ENCODE measurements around the gene RAD51B. TPM values are rescaled to one million over a fixed set of nuclear protein-coding genes. Genes with fewer than 3 reads are reported as not detected.

Gene RAD51B
- total and polyA plus RNA-seq, 2 of the 13 experiments (the other 11 are each of a cell fraction or from before 2014, with no cell fraction given): 7.0 to 9.5 TPM

DNA sequence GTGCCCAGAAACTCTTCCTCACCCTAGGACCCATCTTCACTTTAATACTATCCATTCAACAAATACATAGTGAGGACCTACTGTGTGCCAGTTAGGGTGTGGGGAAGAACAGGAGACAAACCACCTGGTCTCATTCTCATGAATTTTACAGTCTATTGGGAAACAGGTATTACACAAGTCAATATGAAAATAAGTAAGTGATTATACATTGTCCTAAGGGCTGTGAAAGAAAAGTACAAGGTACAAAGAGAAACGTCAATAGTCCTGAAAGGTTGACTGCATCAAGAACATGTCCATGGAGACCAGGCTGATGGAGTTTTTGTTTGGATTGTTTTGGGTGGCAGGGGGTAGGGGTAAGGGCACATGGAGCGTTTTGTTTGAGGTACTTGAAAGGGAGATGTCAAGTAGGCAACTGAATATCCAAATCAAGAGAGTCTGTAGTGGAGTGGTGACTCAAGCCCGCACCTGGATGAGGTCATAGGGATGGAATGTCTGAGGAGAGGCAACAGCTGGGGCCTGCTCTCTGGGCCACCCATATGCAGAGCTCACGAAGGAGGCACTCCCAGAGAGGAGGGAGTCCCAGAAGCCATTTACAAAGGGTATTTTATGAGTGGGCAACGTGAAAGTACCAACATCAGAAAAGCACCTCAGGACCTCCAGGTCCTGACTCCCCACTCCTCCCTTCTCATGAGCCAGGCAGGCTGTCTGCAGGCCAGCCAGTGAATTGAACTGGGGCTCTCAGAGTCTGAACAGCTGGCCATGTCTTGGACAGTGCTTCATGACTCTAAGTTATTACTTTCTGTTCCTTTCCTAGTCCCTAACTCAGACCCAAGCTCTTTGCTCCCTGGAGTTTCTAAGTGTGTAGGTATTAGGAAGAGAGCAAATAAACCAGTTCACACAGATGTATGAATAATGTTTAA lies 701.3 kb downstream of the RAD51B start (continued):
- TF ChIP-seq GTF3A (CRISPR knock-in tag; conservative IDR thresholded peaks at IDR 0.05) (no peak), SAFB2 (CRISPR knock-in tag; IDR thresholded peaks at IDR 0.05; ENCODE audit: borderline replicate concordance, low read depth) (no peak), NR2F6 (IDR thresholded peaks at IDR 0.05) (no peak), NR2F6 (CRISPR knock-in tag; IDR thresholded peaks at IDR 0.05) (no peak), SYNCRIP (IDR thresholded peaks at IDR 0.05; ENCODE audit: insufficient read depth, low read depth, low read length) (no peak), MXD4 (CRISPR knock-in tag; IDR thresholded peaks at IDR 0.05) (no peak), TMF1 (CRISPR knock-in tag; IDR thresholded peaks at IDR 0.05; ENCODE audit: low read depth) (no peak), DRAP1 (CRISPR knock-in tag; IDR thresholded peaks at IDR 0.05) (no peak), HNRNPLL (IDR thresholded peaks at IDR 0.05; ENCODE audit: low read depth, low read length, poor library complexity, severe bottlenecking) (no peak), ZNF552 (CRISPR knock-in tag; IDR thresholded peaks at IDR 0.05; ENCODE audit: borderline replicate concordance) (no peak), ZBTB7B (CRISPR knock-in tag; IDR thresholded peaks at IDR 0.05) (no peak), ZNF574 (CRISPR knock-in tag; IDR thresholded peaks at IDR 0.05) (0 out of 2 replicates have a peak, but pooled peaks have one; percentile 29), HNRNPK (IDR thresholded peaks at IDR 0.05; ENCODE audit: low read depth, low read length, poor library complexity, severe bottlenecking) (no peak), MEIS2 (CRISPR knock-in tag; IDR thresholded peaks at IDR 0.05) (no peak), CBFB (CRISPR knock-in tag; IDR thresholded peaks at IDR 0.05) (no peak), ZNF841 (CRISPR knock-in tag; IDR thresholded peaks at IDR 0.05; ENCODE audit: borderline replicate concordance) (no peak), SUZ12 (IDR thresholded peaks at IDR 0.05; ENCODE audit: low read depth, low read length) (no peak), MEIS1 (CRISPR knock-in tag; IDR thresholded peaks at IDR 0.05; ENCODE audit: borderline replicate concordance) (no peak), ZFP36L2 (CRISPR knock-in tag; IDR thresholded peaks at IDR 0.05) (no peak)
- TF ChIP-seq, protein P1, sequence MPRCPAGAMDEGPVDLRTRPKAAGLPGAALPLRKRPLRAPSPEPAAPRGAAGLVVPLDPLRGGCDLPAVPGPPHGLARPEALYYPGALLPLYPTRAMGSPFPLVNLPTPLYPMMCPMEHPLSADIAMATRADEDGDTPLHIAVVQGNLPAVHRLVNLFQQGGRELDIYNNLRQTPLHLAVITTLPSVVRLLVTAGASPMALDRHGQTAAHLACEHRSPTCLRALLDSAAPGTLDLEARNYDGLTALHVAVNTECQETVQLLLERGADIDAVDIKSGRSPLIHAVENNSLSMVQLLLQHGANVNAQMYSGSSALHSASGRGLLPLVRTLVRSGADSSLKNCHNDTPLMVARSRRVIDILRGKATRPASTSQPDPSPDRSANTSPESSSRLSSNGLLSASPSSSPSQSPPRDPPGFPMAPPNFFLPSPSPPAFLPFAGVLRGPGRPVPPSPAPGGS (CRISPR knock-in tag; IDR thresholded peaks at IDR 0.05): no peak
- TF ChIP-seq, protein P2, sequence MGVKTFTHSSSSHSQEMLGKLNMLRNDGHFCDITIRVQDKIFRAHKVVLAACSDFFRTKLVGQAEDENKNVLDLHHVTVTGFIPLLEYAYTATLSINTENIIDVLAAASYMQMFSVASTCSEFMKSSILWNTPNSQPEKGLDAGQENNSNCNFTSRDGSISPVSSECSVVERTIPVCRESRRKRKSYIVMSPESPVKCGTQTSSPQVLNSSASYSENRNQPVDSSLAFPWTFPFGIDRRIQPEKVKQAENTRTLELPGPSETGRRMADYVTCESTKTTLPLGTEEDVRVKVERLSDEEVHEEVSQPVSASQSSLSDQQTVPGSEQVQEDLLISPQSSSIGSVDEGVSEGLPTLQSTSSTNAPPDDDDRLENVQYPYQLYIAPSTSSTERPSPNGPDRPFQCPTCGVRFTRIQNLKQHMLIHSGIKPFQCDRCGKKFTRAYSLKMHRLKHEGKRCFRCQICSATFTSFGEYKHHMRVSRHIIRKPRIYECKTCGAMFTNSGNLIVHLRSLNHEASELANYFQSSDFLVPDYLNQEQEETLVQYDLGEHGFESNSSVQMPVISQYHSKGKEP (CRISPR knock-in tag; IDR thresholded peaks at IDR 0.05): no peak

Data from HepG2 (cell line).